ENCODE results near the gene CACNB4. TPM values are rescaled to one million over a fixed set of nuclear protein-coding genes. Genes with fewer than 3 reads are reported as not detected.

Gene CACNB4
- total RNA-seq, 3 donors from 2014 or later, result 1.6 to 17.7 (median 11.5) TPM

DNA sequence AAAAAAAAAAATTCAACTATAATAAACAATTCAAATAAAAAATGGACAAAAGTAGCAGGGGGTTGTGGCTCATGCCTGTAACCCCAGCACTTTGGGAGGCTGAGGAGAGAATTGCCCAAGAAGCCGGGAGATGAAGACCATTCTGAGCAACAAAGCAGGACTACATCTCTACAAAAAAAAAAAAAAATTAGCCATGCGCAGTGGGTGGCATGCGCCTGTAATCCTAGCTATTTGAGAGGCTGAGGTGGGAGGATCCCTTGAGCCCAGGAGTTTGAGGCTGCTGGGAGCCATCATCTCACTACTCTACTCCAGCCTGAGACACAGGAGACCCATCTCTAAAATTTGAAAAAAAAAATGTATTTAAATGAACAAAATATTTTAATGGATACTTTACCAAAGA, 4.4 kb upstream of the CACNB4 start:
- no peak for DNase-seq (ENCODE audit: low spot score in 2 of 2)

DNA sequence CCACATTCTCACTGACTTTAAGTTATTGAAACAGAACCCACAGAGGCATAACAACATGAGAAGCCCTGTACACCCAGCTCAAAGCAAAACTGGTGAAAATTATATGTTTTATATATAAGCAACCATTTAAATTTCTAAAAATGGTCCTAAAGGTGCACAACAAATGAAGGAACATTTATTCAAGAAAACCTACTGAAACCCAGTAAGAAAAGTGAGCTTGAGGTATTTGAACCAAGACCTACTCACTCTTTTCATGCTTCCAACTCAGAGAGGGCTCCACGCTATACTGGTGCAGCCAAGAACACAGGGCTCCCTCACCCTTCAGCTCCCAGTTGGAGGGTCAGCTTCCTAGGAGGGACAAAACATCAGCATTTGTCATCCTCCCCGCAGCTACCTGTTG, 2.1 kb upstream of the CACNB4 start:
- H3K27ac ChIP-seq, result no peak overlapping the region
- no peaks in the 10 kb centered on the region for H3K9me3 ChIP-seq
- intact Hi-C loops (cut with DNase I; ENCODE audit: low total_unique reads), result no loop called here
- TF ChIP-seq, protein P1, sequence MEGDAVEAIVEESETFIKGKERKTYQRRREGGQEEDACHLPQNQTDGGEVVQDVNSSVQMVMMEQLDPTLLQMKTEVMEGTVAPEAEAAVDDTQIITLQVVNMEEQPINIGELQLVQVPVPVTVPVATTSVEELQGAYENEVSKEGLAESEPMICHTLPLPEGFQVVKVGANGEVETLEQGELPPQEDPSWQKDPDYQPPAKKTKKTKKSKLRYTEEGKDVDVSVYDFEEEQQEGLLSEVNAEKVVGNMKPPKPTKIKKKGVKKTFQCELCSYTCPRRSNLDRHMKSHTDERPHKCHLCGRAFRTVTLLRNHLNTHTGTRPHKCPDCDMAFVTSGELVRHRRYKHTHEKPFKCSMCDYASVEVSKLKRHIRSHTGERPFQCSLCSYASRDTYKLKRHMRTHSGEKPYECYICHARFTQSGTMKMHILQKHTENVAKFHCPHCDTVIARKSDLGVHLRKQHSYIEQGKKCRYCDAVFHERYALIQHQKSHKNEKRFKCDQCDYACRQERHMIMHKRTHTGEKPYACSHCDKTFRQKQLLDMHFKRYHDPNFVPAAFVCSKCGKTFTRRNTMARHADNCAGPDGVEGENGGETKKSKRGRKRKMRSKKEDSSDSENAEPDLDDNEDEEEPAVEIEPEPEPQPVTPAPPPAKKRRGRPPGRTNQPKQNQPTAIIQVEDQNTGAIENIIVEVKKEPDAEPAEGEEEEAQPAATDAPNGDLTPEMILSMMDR (IDR thresholded peaks at IDR 0.05), result no peak
- TF ChIP-seq POLR2A (IDR thresholded peaks at IDR 0.05) (no peak), POLR2AphosphoS5 (IDR thresholded peaks at IDR 0.05) (no peak)
- no peaks in the 10 kb centered on the region for H3K4me1 ChIP-seq
- DNase-seq (ENCODE audit: low spot score in 2 of 2), result no peak
- H3K4me3 ChIP-seq, result no peak overlapping the region
- H3K27me3 ChIP-seq, result peaks cover 0 to 11% of the 10 kb centered on the region in 2 donors
- H3K36me3 ChIP-seq, result no peaks in the 10 kb centered on the region

More for the DNA sequence above, 4.4 kb upstream of the CACNB4 start:
- Histone ChIP-seq H3K9me3 (no peaks in the 10 kb centered on the region), H3K27ac (no peak overlapping the region), H3K36me3 (no peaks in the 10 kb centered on the region), H3K4me3 (no peak overlapping the region), H3K4me1 (no peaks in the 10 kb centered on the region), H3K27me3 (peaks cover 0 to 11% of the 10 kb centered on the region in 2 donors)
- intact Hi-C loops (cut with DNase I; ENCODE audit: low total_unique reads), result no loop called here
- TF ChIP-seq POLR2A (IDR thresholded peaks at IDR 0.05) (no peak), POLR2AphosphoS5 (IDR thresholded peaks at IDR 0.05) (no peak)
- TF ChIP-seq, protein P1 (IDR thresholded peaks at IDR 0.05), result no peak

DNA sequence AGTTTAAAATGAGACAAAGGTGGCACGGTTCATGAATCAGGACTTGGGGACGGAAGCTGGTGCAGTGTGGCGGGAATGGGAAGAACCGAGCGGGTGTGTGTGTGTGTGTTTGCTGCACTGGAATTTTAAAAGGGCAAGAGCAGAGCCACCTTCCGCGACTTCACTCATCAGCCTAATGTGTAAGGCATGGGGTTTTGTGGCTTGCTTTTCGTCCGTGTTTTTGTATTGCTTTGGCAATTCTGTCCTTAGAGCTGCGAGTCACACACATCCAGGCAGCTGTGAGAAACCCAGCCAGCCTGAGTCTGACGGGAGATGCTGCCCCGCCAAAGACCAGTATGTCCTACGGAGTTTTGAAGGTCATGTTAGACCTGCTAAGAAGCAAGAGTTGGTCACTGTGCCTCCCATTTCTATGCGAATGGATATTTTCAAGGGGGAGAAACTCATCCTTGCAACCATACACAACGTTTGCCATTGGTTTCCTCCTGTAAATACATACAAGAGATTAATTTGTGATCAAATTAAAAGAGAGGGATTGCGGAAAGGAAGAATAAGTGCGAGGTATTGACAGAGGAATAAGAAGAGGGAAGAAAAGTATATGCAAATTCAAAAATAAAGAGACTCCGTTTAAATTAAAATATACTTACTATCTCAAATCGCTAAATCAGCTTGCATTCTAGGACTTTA, 665 bp upstream of the CACNB4 start:
- Histone ChIP-seq H3K9me3 (no peaks in the 10 kb centered on the region), H3K27me3 (peaks cover 0 to 11% of the 10 kb centered on the region in 2 donors), H3K4me1 (no peaks in the 10 kb centered on the region), H3K4me3 (peak overlapping the region; percentile 55 to 93 (median 65)), H3K36me3 (no peaks in the 10 kb centered on the region), H3K27ac (no peak overlapping the region)
- no peak for TF ChIP-seq POLR2A (IDR thresholded peaks at IDR 0.05)
- TF ChIP-seq POLR2AphosphoS5 (IDR thresholded peaks at IDR 0.05), result no peak
- TF ChIP-seq, protein P1 (IDR thresholded peaks at IDR 0.05), result no peak
- intact Hi-C loops (cut with DNase I; ENCODE audit: low total_unique reads), result no loop called here
- no peak for DNase-seq (ENCODE audit: low spot score in 2 of 2)

DNA sequence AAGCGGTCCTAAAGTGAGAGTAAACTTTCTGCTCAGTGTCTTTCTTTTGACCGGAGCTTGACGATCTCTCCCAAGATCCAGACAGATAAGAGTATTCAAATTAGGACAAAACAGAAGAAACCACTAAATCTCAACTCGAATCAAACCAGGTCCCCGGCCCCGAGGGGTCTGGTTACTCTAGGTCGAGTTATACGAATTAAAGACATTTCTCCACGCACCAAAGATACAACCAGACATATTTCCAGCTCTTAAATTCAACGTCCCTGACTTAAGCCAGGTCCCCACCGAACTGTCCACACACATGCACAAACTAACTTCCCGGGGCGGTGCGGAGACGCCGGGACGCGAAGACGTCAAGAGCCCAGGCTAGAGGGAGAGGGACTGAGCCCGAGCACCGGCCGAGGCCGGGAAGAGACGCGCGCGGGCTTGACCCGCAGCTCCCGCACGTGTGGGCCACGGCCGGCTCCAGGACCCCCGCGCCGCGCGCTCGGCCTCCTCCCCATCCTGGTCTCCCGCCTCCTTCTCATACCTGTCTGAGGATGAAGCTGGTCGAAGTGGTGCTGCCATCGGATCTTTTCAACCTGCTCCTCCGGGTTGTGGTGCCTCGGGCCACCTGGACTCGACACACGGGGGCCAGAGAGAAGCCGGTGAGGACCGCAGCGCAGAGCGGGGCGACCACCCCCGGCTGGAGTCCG, 896 bp downstream of the CACNB4 start:
- H3K4me3 ChIP-seq, result peak overlapping the region; percentile 55 to 93 (median 65)
- no peaks in the 10 kb centered on the region for H3K36me3 ChIP-seq
- TF ChIP-seq POLR2AphosphoS5 (IDR thresholded peaks at IDR 0.05), result no peak
- TF ChIP-seq POLR2A (IDR thresholded peaks at IDR 0.05), result no peak
- TF ChIP-seq, protein P1 (IDR thresholded peaks at IDR 0.05), result no peak
- intact Hi-C loops (cut with DNase I; ENCODE audit: low total_unique reads), result no loop called here
- H3K4me1 ChIP-seq, result no peaks in the 10 kb centered on the region
- H3K9me3 ChIP-seq, result no peaks in the 10 kb centered on the region
- peak overlapping the region; percentile 46 to 84 for H3K27ac ChIP-seq
- peak in 1 of 2 donors; percentile 57 for DNase-seq (ENCODE audit: low spot score in 2 of 2)
- H3K27me3 ChIP-seq, result peaks cover 0 to 11% of the 10 kb centered on the region in 2 donors

DNA sequence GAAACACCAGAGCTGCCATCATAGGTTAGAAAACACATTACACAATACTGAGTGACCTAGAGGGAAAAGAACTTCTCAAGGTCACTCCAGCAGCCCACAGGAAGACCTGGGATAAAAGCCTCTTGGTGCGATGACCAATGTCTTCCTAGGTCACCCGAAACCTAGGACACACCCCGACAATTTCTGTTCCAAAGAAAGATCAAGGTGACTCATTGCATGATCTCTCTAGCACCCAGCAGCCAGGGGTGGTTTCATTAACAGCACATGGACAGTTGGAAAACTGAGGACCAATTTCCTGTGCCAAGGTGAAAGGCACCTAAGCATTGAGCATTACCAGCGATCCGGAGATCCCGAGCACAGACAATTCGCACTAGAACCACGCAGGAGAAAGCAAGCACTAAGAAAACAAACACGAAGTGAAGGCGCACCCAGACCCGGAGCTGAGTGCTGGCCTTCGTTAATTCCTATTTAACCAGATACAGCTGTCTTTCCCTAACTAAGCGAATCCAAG, 1.5 kb downstream of the CACNB4 start:
- Histone ChIP-seq H3K27ac (peak overlapping the region; percentile 46 to 84), H3K4me3 (peak overlapping the region; percentile 55 to 93 (median 65)), H3K36me3 (no peaks in the 10 kb centered on the region), H3K27me3 (peaks cover 0 to 11% of the 10 kb centered on the region in 2 donors), H3K9me3 (no peaks in the 10 kb centered on the region), H3K4me1 (no peaks in the 10 kb centered on the region)
- TF ChIP-seq, protein P1 (IDR thresholded peaks at IDR 0.05), result no peak
- TF ChIP-seq POLR2AphosphoS5 (IDR thresholded peaks at IDR 0.05), result no peak
- no peak for TF ChIP-seq POLR2A (IDR thresholded peaks at IDR 0.05)
- intact Hi-C loops (cut with DNase I; ENCODE audit: low total_unique reads), result no loop called here
- DNase-seq (ENCODE audit: low spot score in 2 of 2), result no peak

Data from breast epithelium (tissue), 4 donors.